HCT116 (cell line): ENCODE data around the gene DYNAP. TPM values are rescaled to one million over a fixed set of nuclear protein-coding genes. Genes with fewer than 3 reads are reported as not detected.

Source experiments
- ATAC-seq: fragments of 200-7000 bp; cut with Tn5 transposase; 2 replicates; pipeline ENCODE4 v1.9.1; 2020; ENCODE audit warnings: mild to moderate bottlenecking, moderate library complexity
- BruUV-seq: library from RNA; stranded (reverse); fragments of 400-500 nt; replicated peaks from 2 replicates; lab custom pipeline; 2021; lab: Mats Ljungman, UMichigan
- CTCF ChIA-PET: fragments of 300-600 bp; sonication (Branson Sonifier 250); formaldehyde crosslinking; loops from one replicate; lab custom pipeline; 2021; ENCODE audit warnings: antibody characterized with exemption; lab: Charles Lee
- POLR2A ChIA-PET: fragments of 300-600, 350-600 bp; sonication (Branson Sonifier 250); formaldehyde crosslinking; loops from one replicate; lab custom pipeline; 2021; ENCODE audit warnings: antibody characterized with exemption; lab: Charles Lee
- RAD21 ChIA-PET, 2 experiments: fragments of 300-600 bp; sonication (Branson Sonifier 250); formaldehyde crosslinking; loops; one replicate each; lab custom pipeline; 2023; ENCODE audit warnings: low total read pairs in 2 of 2; ENCODE audit not compliant: uncharacterized antibody in 2 of 2, unreplicated experiment in 2 of 2, low non-redundant PET in 1 of 2; lab: Charles Lee
- DNase-seq: peaks from one replicate; pipeline ENCODE4 v3.0.0-alpha.2; 2010; ENCODE audit warnings: low read depth, low spot score
- H2AFZ ChIP-seq: fragments of 200-600 bp; shearing (Covaris generic), sonication (generic); 2 replicates; pipeline ENCODE4 v1.6.1; 2017; ENCODE audit warnings: low read depth, mixed run types, mixed read lengths, antibody characterized with exemption, low read length; ENCODE audit not compliant: poor library complexity, severe bottlenecking
- H3K27ac ChIP-seq: 2 replicates; pipeline ENCODE4 v1.5.1; 2012; ENCODE audit warnings: low read depth, low read length
- H3K27me3 ChIP-seq: fragments of 200-600 bp; sonication (generic); 2 replicates; pipeline ENCODE4 v1.6.1; 2016; ENCODE audit warnings: mixed run types, low read length, mixed read lengths; ENCODE audit not compliant: insufficient read depth
- H3K36me3 ChIP-seq, 2 experiments: fragments of 200-500 bp in 1 of 2; fragments of 200-600 bp in 1 of 2; sonication (Bioruptor generic) in 1 of 2; sonication (generic) in 1 of 2; 2 replicates each; pipeline versions ENCODE4 v1.5.1 to v1.6.1; 2014 to 2016; ENCODE audit warnings: low read length in 2 of 2, inconsistent platforms in 1 of 2, mixed read lengths in 1 of 2, mixed run types in 1 of 2; ENCODE audit not compliant: insufficient read depth in 2 of 2, control insufficient read depth in 1 of 2
- H3K4me1 ChIP-seq, 2 experiments: fragments of 200-600 bp in 1 of 2; sonication (generic) in 1 of 2; 2 replicates each; pipeline versions ENCODE4 v1.5.1 to v1.6.1; 2012 to 2017; ENCODE audit warnings: low read length in 2 of 2, inconsistent platforms in 1 of 2, mild to moderate bottlenecking in 1 of 2, mixed read lengths in 1 of 2, mixed run types in 1 of 2, moderate library complexity in 1 of 2; ENCODE audit not compliant: insufficient read depth in 2 of 2, control insufficient read depth in 1 of 2
- H3K4me2 ChIP-seq: fragments of 200-600 bp; sonication (generic); 2 replicates; pipeline ENCODE4 v1.6.1; 2017; ENCODE audit warnings: mixed run types, low read length, mixed read lengths
- H3K4me3 ChIP-seq, 2 experiments: fragments of 200-600 bp in 1 of 2; sonication (generic) in 1 of 2; replicated peaks in 1 of 2; 2 replicates each; pipeline ENCODE4 v1.5.1; 2011 to 2016; ENCODE audit warnings: low read length in 2 of 2, control low read depth in 1 of 2, low read depth in 1 of 2, mild to moderate bottlenecking in 1 of 2, mixed read lengths in 1 of 2, mixed run types in 1 of 2
- H3K79me2 ChIP-seq: fragments of 200-600 bp; sonication (generic); 2 replicates; pipeline ENCODE4 v1.6.1; 2017; ENCODE audit warnings: mild to moderate bottlenecking, mixed run types, low read length, moderate library complexity, mixed read lengths; ENCODE audit not compliant: insufficient read depth
- H3K9ac ChIP-seq: fragments of 200-600 bp; sonication (generic); 2 replicates; pipeline ENCODE4 v1.6.1; 2016; ENCODE audit warnings: low read length, mixed read lengths
- H3K9me2 ChIP-seq: fragments of 200-600 bp; sonication (generic), shearing (Covaris generic); 2 replicates; pipeline ENCODE4 v1.6.1; 2017; ENCODE audit warnings: mixed run types, mild to moderate bottlenecking, moderate library complexity; ENCODE audit not compliant: insufficient read depth
- H3K9me3 ChIP-seq, 2 experiments: fragments of 200-500 bp in 1 of 2; fragments of 200-600 bp in 1 of 2; sonication (Bioruptor generic) in 1 of 2; sonication (generic) in 1 of 2; 2 replicates each; pipeline ENCODE4 v1.6.1; 2014 to 2017; ENCODE audit warnings: low read length in 2 of 2, mixed read lengths in 2 of 2, inconsistent platforms in 1 of 2, low read depth in 1 of 2, mild to moderate bottlenecking in 1 of 2, mixed run types in 1 of 2, moderate library complexity in 1 of 2; ENCODE audit not compliant: control insufficient read depth in 1 of 2, insufficient read depth in 1 of 2
- H4K20me1 ChIP-seq: fragments of 200-600 bp; sonication (generic), shearing (Covaris generic); 2 replicates; pipeline ENCODE4 v1.6.1; 2017; ENCODE audit warnings: mixed run types, mild to moderate bottlenecking, moderate library complexity; ENCODE audit not compliant: insufficient read depth
- CEBPB ChIP-seq: IDR thresholded peaks from 2 replicates; pipeline ENCODE4 v1.6.1; 2012; ENCODE audit warnings: low read depth
- CTCF ChIP-seq, 3 experiments: fragments of 200-600 bp in 1 of 3; sonication (generic) in 1 of 3; IDR thresholded peaks in 2 of 3; conservative IDR thresholded peaks in 1 of 3; 2 replicates each; pipeline ENCODE4 v1.5.1; 2012 to 2017; ENCODE audit warnings: low read depth in 2 of 3, low read length in 2 of 3, antibody characterized with exemption in 1 of 3, borderline replicate concordance in 1 of 3, control low read depth in 1 of 3, mild to moderate bottlenecking in 1 of 3, mixed read lengths in 1 of 3, mixed run types in 1 of 3, moderate library complexity in 1 of 3; ENCODE audit not compliant: insufficient read depth in 1 of 3
- EGR1 ChIP-seq: IDR thresholded peaks from 2 replicates; pipeline ENCODE4 v1.6.1; 2012; ENCODE audit warnings: low read depth
- EZH2phosphoT487 ChIP-seq: fragments of 200-600 bp; IDR thresholded peaks from 2 replicates; pipeline ENCODE4 v1.6.1; 2018; ENCODE audit warnings: antibody characterized with exemption, borderline replicate concordance
- FOSL1 ChIP-seq: IDR thresholded peaks from 2 replicates; pipeline ENCODE4 v1.6.1; 2012; ENCODE audit warnings: low read depth
- POLR2A ChIP-seq: IDR thresholded peaks from 2 replicates; pipeline ENCODE4 v1.7.0; 2011; ENCODE audit warnings: borderline replicate concordance; ENCODE audit not compliant: insufficient read depth, insufficient read length; ENCODE audit errors: extremely low read depth
- RAD21 ChIP-seq: IDR thresholded peaks from 2 replicates; pipeline ENCODE4 v1.6.1; 2012; ENCODE audit warnings: low read depth, mild to moderate bottlenecking
- SIN3A ChIP-seq: IDR thresholded peaks from 2 replicates; pipeline ENCODE4 v1.6.1; 2012; ENCODE audit warnings: low read depth
- SP1 ChIP-seq: IDR thresholded peaks from 2 replicates; pipeline ENCODE4 v1.6.1; 2012; ENCODE audit warnings: low read depth
- YY1 ChIP-seq: IDR thresholded peaks from 2 replicates; pipeline ENCODE4 v1.6.1; 2011; ENCODE audit warnings: low read length, low read depth, moderate library complexity, mild to moderate bottlenecking; ENCODE audit not compliant: insufficient replicate concordance; ENCODE audit errors: extremely low read depth
- ZNF274 ChIP-seq: fragments of 200-500 bp; sonication (Bioruptor generic); IDR thresholded peaks from 2 replicates; pipeline ENCODE4 v1.6.1; 2014; ENCODE audit warnings: mild to moderate bottlenecking, low read depth, low read length, inconsistent platforms
- intact Hi-C: fragments of 100-400 bp; cut with micrococcal nuclease; formaldehyde crosslinking; loops from 2 replicates; pipeline ENCODE4 v1.10.0; 2022
- total RNA-seq: library from RNA; stranded (reverse); gene quantifications from one replicate; pipeline ENCODE4 v1.2.1, GENCODE V29; 2021; ENCODE audit not compliant: unreplicated experiment

Gene DYNAP
- total RNA-seq, 1 experiment from 2014 or later = not detected

GRCh38 chr18:54561706-54562267 is 29.3 kb upstream of the DYNAP start:
- ChIA-PET POLR2A (no interaction called here), CTCF (no interaction called here), RAD21 (no interaction called here)
- H3K4me3 ChIP-seq = no peak overlapping the region
- no peaks in the 10 kb centered on the region for H3K27me3 ChIP-seq
- H2AFZ ChIP-seq = no peak overlapping the region
- H4K20me1 ChIP-seq = no peaks in the 10 kb centered on the region
- BruUV-seq = no TSS peak
- H3K36me3 ChIP-seq = no peaks in the 10 kb centered on the region
- no peak overlapping the region for H3K4me2 ChIP-seq
- no peaks in the 10 kb centered on the region for H3K4me1 ChIP-seq
- no peak for ATAC-seq
- DNase-seq = no peak
- H3K27ac ChIP-seq = no peak overlapping the region
- no peak for TF ChIP-seq CTCF (IDR thresholded peaks at IDR 0.05 in 2 of 3, conservative IDR thresholded peaks at IDR 0.05 in 1 of 3; ENCODE audit: borderline replicate concordance in 1 of 3, insufficient read depth in 1 of 3, low read depth in 2 of 3, low read length in 2 of 3)
- no peaks in the 10 kb centered on the region for H3K9me3 ChIP-seq
- intact Hi-C loops = no loop called here
- no peaks in the 10 kb centered on the region for H3K79me2 ChIP-seq
- no peak overlapping the region for H3K9ac ChIP-seq
- H3K9me2 ChIP-seq = no peaks in the 10 kb centered on the region

GRCh38 chr18:54580202-54580729 is 10.8 kb upstream of the DYNAP start:
- no peaks in the 10 kb centered on the region for H3K9me2 ChIP-seq
- no peaks in the 10 kb centered on the region for H4K20me1 ChIP-seq
- ChIA-PET RAD21 (no interaction called here), POLR2A (no interaction called here), CTCF (no interaction called here)
- BruUV-seq = no TSS peak
- no peaks in the 10 kb centered on the region for H3K4me1 ChIP-seq
- no peak overlapping the region for H3K4me2 ChIP-seq
- H3K79me2 ChIP-seq = no peaks in the 10 kb centered on the region
- DNase-seq (no peak), ATAC-seq (no peak)
- H2AFZ ChIP-seq = no peak overlapping the region
- no peak overlapping the region for H3K9ac ChIP-seq
- intact Hi-C loops = no loop called here
- H3K9me3 ChIP-seq = no peaks in the 10 kb centered on the region
- no peak overlapping the region for H3K4me3 ChIP-seq
- no peaks in the 10 kb centered on the region for H3K36me3 ChIP-seq
- H3K27me3 ChIP-seq = no peaks in the 10 kb centered on the region
- H3K27ac ChIP-seq = no peak overlapping the region
- TF ChIP-seq CEBPB (no peak), SP1 (no peak), SIN3A (no peak), RAD21 (no peak), CTCF (IDR thresholded peaks at IDR 0.05 in 2 of 3, conservative IDR thresholded peaks at IDR 0.05 in 1 of 3; ENCODE audit: borderline replicate concordance in 1 of 3, insufficient read depth in 1 of 3, low read depth in 2 of 3, low read length in 2 of 3) (no peak), ZNF274 (no peak), FOSL1 (no peak), EZH2phosphoT487 (no peak), POLR2A (no peak), EGR1 (no peak), YY1 (no peak)
